Mucosa of descending colon (tissue), 3 donors: ENCODE results near the gene ARID1B. TPM values are rescaled to one million over a fixed set of nuclear protein-coding genes. Genes with fewer than 3 reads are reported as not detected.

Experiments
- ATAC-seq: fragments of 200-7000 bp; cut with Tn5 transposase; one replicate; pipeline ENCODE4 v1.9.1; 2020; ENCODE audit warnings: mild to moderate bottlenecking, moderate library complexity
- DNase-seq, 3 donors: peaks; one replicate each; pipeline ENCODE4 v3.0.0-alpha.2; 2020
- H3K36me3 ChIP-seq: fragments of 200-600 bp; one replicate; pipeline ENCODE4 v1.8.0; 2021; ENCODE audit warnings: low read depth, mild to moderate bottlenecking
- H3K4me1 ChIP-seq: fragments of 200-600 bp; one replicate; pipeline ENCODE4 v1.8.0; 2021; ENCODE audit warnings: low read depth, mild to moderate bottlenecking
- H3K4me3 ChIP-seq: fragments of 200-600 bp; one replicate; pipeline ENCODE4 v1.8.0; 2021; ENCODE audit warnings: mild to moderate bottlenecking
- H3K9me3 ChIP-seq: fragments of 200-600 bp; one replicate; pipeline ENCODE4 v1.8.0; 2021; ENCODE audit warnings: mild to moderate bottlenecking
- intact Hi-C, 2 donors: fragments of 100-400 bp; cut with DNase I in 1 of 2; cut with micrococcal nuclease in 1 of 2; formaldehyde crosslinking; loops; one replicate each; pipeline versions ENCODE4 v1.11.0 to v1.11.1; 2022; cut with DNase I, micrococcal nuclease
- total RNA-seq, 3 donors: library from RNA; stranded (reverse); fragmentation: NEBNext Ultra II Directional in 2 of 3; extraction: Animal tissue kit (Norgen Biotek cat#: 25700) in 2 of 3; gene quantifications; one replicate each; pipeline versions ENCODE4 v1.2.1 to v1.2.4, GENCODE V29; 2021 to 2023
- TF ChIP-seq, protein P1 (sequence below): fragments of 200-600 bp; IDR thresholded peaks from one replicate; pipeline ENCODE4 v1.8.0; 2022; ENCODE audit warnings: antibody characterized with exemption, mild to moderate bottlenecking
- donor health status: DM: no; HTN: no; CAD: no; lungs with moderate emphysema.
- donor health status: DM: no; HTN: no; CAD: no.
- donor health status: DM: no; HTN: yes; CAD: no.

Gene ARID1B
- total RNA-seq, 3 donors from 2014 or later, result 71.8 to 102 (median 101) TPM

DNA sequence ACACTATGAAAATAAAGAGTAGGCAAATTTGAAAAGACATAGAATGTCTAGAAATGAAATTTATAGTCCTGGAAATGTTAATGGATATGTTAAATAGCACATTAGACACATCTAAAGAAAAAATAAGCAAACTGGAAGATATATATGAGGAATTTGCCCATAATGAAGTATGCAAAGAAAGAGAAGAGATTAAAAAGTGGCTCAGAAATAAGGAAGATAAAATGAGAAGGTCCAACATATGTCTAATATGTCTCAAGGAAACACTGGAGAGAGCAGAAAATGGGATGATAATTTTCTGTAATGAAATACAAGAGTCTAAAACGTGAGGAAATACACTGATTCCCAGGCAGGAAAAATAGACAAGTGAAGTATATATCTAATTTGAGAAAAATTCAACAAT lies 36.6 kb upstream of the ARID1B start:
- Histone ChIP-seq H3K4me3 (no peak overlapping the region), H3K9me3 (peaks cover 14% of the 10 kb centered on the region), H3K36me3 (no peaks in the 10 kb centered on the region), H3K4me1 (no peaks in the 10 kb centered on the region)
- no peak for ATAC-seq
- TF ChIP-seq, protein P1, sequence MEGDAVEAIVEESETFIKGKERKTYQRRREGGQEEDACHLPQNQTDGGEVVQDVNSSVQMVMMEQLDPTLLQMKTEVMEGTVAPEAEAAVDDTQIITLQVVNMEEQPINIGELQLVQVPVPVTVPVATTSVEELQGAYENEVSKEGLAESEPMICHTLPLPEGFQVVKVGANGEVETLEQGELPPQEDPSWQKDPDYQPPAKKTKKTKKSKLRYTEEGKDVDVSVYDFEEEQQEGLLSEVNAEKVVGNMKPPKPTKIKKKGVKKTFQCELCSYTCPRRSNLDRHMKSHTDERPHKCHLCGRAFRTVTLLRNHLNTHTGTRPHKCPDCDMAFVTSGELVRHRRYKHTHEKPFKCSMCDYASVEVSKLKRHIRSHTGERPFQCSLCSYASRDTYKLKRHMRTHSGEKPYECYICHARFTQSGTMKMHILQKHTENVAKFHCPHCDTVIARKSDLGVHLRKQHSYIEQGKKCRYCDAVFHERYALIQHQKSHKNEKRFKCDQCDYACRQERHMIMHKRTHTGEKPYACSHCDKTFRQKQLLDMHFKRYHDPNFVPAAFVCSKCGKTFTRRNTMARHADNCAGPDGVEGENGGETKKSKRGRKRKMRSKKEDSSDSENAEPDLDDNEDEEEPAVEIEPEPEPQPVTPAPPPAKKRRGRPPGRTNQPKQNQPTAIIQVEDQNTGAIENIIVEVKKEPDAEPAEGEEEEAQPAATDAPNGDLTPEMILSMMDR, result no peak
- intact Hi-C loops, result no loop called here
- DNase-seq, result no peak

- TF ChIP-seq, protein P1, result no peak
- intact Hi-C loops, result no loop called here
- Histone ChIP-seq H3K4me3 (no peak overlapping the region), H3K9me3 (peaks cover 14% of the 10 kb centered on the region), H3K4me1 (no peaks in the 10 kb centered on the region), H3K36me3 (no peaks in the 10 kb centered on the region)
- no peak for ATAC-seq
- no peak for DNase-seq
Observed at GRCh38 chr6:156741287-156742073, 35.7 kb upstream of the ARID1B start.

DNA sequence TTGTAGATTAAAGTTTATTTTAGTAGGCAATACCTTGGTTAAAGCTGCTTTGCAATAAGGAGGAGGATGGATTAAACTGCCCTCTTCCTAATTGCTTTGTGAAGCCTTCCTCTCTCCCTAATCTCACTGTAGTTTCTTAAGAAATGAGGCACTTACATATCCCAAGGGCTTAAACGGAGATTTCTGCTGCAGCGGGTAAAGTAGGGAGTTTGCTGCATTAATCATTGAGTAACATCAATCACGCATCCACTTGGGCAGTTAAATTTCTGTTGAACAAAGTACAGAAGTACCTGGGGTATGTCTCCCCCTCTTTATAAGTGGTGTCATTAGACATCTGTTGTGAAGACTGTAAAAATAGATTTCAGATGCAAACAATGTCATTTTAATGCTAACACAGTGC lies 29.5 kb upstream of the ARID1B start:
- H3K4me3 ChIP-seq, result no peak overlapping the region
- ATAC-seq (no peak), DNase-seq (no peak)
- no peaks in the 10 kb centered on the region for H3K36me3 ChIP-seq
- no peaks in the 10 kb centered on the region for H3K9me3 ChIP-seq
- TF ChIP-seq, protein P1, result no peak
- intact Hi-C loops, result no loop called here
- peaks cover 1% of the 10 kb centered on the region for H3K4me1 ChIP-seq

GRCh38 chr6:156748504-156748903 lies 28.7 kb upstream of the ARID1B start:
- peaks cover 4% of the 10 kb centered on the region for H3K4me1 ChIP-seq
- H3K4me3 ChIP-seq, result no peak overlapping the region
- no peaks in the 10 kb centered on the region for H3K9me3 ChIP-seq
- H3K36me3 ChIP-seq, result no peaks in the 10 kb centered on the region
- no peak for DNase-seq
- intact Hi-C loops, result no loop called here
- TF ChIP-seq, protein P1, result no peak
- no peak for ATAC-seq

- Histone ChIP-seq H3K4me1 (peaks cover 4% of the 10 kb centered on the region), H3K36me3 (no peaks in the 10 kb centered on the region), H3K4me3 (no peak overlapping the region), H3K9me3 (no peaks in the 10 kb centered on the region)
- TF ChIP-seq, protein P1, result no peak
- ATAC-seq (peak; percentile 83), DNase-seq (peak; percentile 45 to 54 (median 51))
- intact Hi-C loops, result no loop called here
Observed at GRCh38 chr6:156752666-156753301, 24.4 kb upstream of the ARID1B start.
